C1 segment of cervical spinal cord (tissue), 14 donors: Measurements from ENCODE around the gene CLDN5.

Source experiments
- DNase-seq, 14 donors: peaks; one replicate each; lab custom pipeline; 2025; lab: John Stamatoyannopoulos, UW

Gene CLDN5

GRCh38 chr22:19504900-19505734, 19.1 kb downstream of the CLDN5 start:
- no peak for DNase-seq

GRCh38 chr22:19503869-19504268, 20.3 kb downstream of the CLDN5 start:
- no peak for DNase-seq

- DNase-seq: no peak
Measured at GRCh38 chr22:19503367-19503766, 20.8 kb downstream of the CLDN5 start.

- no peak for DNase-seq
Measured at GRCh38 chr22:19501897-19502447, 22.2 kb downstream of the CLDN5 start.

GRCh38 chr22:19499880-19500242, 24.3 kb downstream of the CLDN5 start:
- no peak for DNase-seq

GRCh38 chr22:19499236-19499879, 24.9 kb downstream of the CLDN5 start:
- DNase-seq: no peak

GRCh38 chr22:19498866-19499190, 25.4 kb downstream of the CLDN5 start:
- DNase-seq: no peak

GRCh38 chr22:19498154-19498865, 25.9 kb downstream of the CLDN5 start:
- no peak for DNase-seq

GRCh38 chr22:19497245-19497644, 27.0 kb downstream of the CLDN5 start:
- DNase-seq: no peak

GRCh38 chr22:19496324-19496630, 27.9 kb downstream of the CLDN5 start:
- DNase-seq: no peak

GRCh38 chr22:19495562-19496323, 28.5 kb downstream of the CLDN5 start:
- DNase-seq: no peak

GRCh38 chr22:19494676-19495173, 29.5 kb downstream of the CLDN5 start:
- DNase-seq: no peak

GRCh38 chr22:19494001-19494560, 30.1 kb downstream of the CLDN5 start:
- DNase-seq: no peak

GRCh38 chr22:19492504-19493174, 31.6 kb downstream of the CLDN5 start:
- no peak for DNase-seq

GRCh38 chr22:19490628-19491230, 33.5 kb downstream of the CLDN5 start:
- no peak for DNase-seq

- DNase-seq: no peak
Measured at GRCh38 chr22:19488884-19489843, 35.0 kb downstream of the CLDN5 start.

- DNase-seq: no peak
Measured at GRCh38 chr22:19488285-19488684, 35.9 kb downstream of the CLDN5 start.

GRCh38 chr22:19483481-19484244, 40.5 kb downstream of the CLDN5 start:
- DNase-seq: no peak
